Placental pericyte (primary cell): ENCODE measurements around the gene CFC1. TPM values are rescaled to one million over a fixed set of nuclear protein-coding genes. Genes with fewer than 3 reads are reported as not detected.

Source experiments
- small RNA-seq: library from RNA; depleted of rRNA; stranded (forward); fragments of <200 nt; gene quantifications from one replicate; pipeline ENCODE3, GENCODE V24; 2012; ENCODE audit warnings: low replicate concordance
- total RNA-seq: library from RNA; depleted of rRNA; stranded (reverse); fragments of >200 nt; gene quantifications from 2 replicates; pipeline ENCODE4 v1.2.3, GENCODE V29; 2012

CFC1 gene
- not detected in 2 replicates for total RNA-seq

DNA sequence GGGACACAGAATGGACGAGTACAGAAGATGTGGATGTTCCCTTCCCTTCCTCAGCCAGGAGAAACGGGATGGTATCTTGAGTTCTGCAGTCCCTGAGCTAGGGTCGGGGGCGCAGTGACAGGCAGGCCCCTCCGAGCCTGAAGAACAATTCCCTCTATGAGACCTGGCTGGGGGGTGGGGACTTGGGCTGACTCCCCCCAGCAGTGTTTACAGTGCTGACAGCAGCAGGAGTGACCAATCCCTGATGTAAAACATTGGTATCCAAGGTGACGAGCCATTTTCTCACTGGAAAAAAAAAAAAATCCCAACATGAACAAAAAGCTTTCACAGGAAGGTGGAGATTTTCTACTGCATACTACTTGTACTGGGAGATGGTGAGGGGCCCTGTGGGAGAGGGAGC is at the start of gene CFC1:
Gene CFC1 (minus strand): TSS at position 183 of the 400 bp plus-strand sequence. CDS start 288 bp downstream, outside the sequence.

DNA sequence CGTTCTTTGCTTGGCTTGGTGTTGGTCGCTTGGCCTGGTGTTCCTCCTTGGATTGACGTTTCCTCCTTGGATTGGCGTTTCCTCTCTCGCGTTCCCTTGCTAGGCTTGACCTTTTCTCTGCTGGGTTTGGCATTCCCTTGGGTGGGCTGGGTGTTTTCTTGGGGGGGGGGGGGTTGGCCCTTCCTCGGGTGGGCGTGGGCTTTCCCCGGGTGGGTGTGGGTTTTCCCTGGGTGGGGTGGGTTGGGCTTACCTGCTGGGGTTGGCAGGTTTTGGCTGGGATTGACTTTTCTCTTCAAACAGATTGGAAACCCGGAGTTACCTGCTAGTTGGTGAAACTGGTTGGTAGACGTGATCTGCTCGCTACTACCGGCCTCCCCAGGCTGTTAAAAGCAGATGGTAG is 11.8 kb upstream of the CFC1 start, which contains the start of gene POTEJ:
Gene POTEJ (plus strand): TSS at position 301 of the 400 bp plus-strand sequence. CDS start 93 bp downstream, at position 394.

Small RNA genes within 50 kb of the gene (small RNA-seq; reads per million reads assigned to genes)
- gene RF00017 (not detected), gene RNU6-848P (not detected)

Other genes starting within 250 kb of the CFC1 start
- 19.3 and 23.2 TPM in 2 replicates for gene PTPN18, start 243.5 kb downstream of the CFC1 start, total RNA-seq
- not detected in 2 replicates for gene POTEI, start 90.2 kb downstream of the CFC1 start, total RNA-seq
- not detected in 2 replicates for gene CFC1B, start 78.4 kb downstream of the CFC1 start, total RNA-seq
- not detected in 2 replicates for gene POTEJ, start 11.9 kb upstream of the CFC1 start, total RNA-seq
- gene GPR148, start 129.5 kb upstream of the CFC1 start, total RNA-seq = not detected in 2 replicates
- not detected in 2 replicates for gene AMER3, start 156.0 kb upstream of the CFC1 start, total RNA-seq
- 1.0 and 1.8 TPM in 2 replicates for gene ARHGEF4, start 237.3 kb upstream of the CFC1 start, total RNA-seq